GM23338 (cell line): ENCODE data around the gene RIPOR3. TPM values are rescaled to one million over a fixed set of nuclear protein-coding genes. Genes with fewer than 3 reads are reported as not detected.

ENCODE experiments used
- CREB1 ChIP-seq: fragments of 250-450 bp; sonication (Bioruptor Pico); IDR thresholded peaks from 2 replicates; pipeline ENCODE4 v1.5.0; 2020; ENCODE audit warnings: low read depth, mild to moderate bottlenecking, moderate library complexity
- EZH2 ChIP-seq: fragments of 200-600 bp; sonication (generic); IDR thresholded peaks from one replicate; pipeline ENCODE4 v1.8.0; 2017; ENCODE audit warnings: antibody characterized with exemption, mild to moderate bottlenecking, low read depth; ENCODE audit not compliant: unreplicated experiment
- JUNB ChIP-seq: IDR thresholded peaks from one replicate; pipeline ENCODE4 v1.6.1; 2016; ENCODE audit warnings: antibody characterized with exemption; ENCODE audit not compliant: unreplicated experiment
- POLR2AphosphoS5 ChIP-seq: IDR thresholded peaks from 2 replicates; pipeline ENCODE4 v1.6.1; 2016; ENCODE audit warnings: antibody characterized with exemption, low read depth
- ZNF462 ChIP-seq: fragments of 250-450 bp; sonication (Bioruptor Pico); IDR thresholded peaks from 2 replicates; pipeline ENCODE4 v1.5.0; 2020; ENCODE audit warnings: mild to moderate bottlenecking, moderate library complexity
- polyA plus RNA-seq: library from polyadenylated mRNA; unstranded; fragments of >200 nt; fragmentation: Nextera tagmentation; extraction: Ambion mirVana; gene quantifications from 2 replicates; pipeline ENCODE4 v1.2.1, GENCODE V29; 2016
- total RNA-seq: library from RNA; depleted of rRNA; stranded (reverse); fragments of >200 nt; shearing (Covaris generic); gene quantifications from 2 replicates; pipeline ENCODE4 v1.2.3, GENCODE V29; 2014
- TF ChIP-seq, protein P1 (sequence below): IDR thresholded peaks from one replicate; pipeline ENCODE4 v1.6.1; 2018; ENCODE audit warnings: antibody characterized with exemption; ENCODE audit not compliant: unreplicated experiment

Gene RIPOR3
- total and polyA plus RNA-seq, 2 experiments from 2014 or later, result 4.9 to 6.3 TPM

DNA sequence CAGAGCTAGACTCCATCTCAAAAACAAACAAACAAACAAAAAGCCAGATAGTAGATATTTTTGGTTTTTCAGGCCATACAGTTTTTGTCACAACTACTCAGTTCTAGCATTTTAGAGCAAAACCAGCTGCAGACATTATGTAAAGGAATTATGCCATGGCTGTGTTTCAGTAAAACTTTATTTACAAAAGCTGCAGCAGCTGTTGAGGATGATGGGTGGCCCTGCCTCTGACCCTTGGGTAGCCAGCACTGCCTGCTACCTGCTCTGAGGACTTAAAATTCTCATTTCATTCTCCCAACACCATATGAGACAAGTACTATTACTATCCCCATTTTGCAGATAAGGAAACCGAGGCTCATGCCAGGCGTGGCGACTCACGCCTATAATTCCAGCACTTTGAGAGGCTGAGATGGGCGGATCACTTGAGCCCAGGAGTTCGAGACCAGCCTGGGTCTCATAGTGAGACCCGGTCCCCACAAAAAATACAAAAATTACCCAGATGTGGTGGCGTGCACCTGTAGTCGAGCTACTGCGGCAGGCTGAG is 56.3 kb downstream of the RIPOR3 start (continued):
- TF ChIP-seq, protein P1, sequence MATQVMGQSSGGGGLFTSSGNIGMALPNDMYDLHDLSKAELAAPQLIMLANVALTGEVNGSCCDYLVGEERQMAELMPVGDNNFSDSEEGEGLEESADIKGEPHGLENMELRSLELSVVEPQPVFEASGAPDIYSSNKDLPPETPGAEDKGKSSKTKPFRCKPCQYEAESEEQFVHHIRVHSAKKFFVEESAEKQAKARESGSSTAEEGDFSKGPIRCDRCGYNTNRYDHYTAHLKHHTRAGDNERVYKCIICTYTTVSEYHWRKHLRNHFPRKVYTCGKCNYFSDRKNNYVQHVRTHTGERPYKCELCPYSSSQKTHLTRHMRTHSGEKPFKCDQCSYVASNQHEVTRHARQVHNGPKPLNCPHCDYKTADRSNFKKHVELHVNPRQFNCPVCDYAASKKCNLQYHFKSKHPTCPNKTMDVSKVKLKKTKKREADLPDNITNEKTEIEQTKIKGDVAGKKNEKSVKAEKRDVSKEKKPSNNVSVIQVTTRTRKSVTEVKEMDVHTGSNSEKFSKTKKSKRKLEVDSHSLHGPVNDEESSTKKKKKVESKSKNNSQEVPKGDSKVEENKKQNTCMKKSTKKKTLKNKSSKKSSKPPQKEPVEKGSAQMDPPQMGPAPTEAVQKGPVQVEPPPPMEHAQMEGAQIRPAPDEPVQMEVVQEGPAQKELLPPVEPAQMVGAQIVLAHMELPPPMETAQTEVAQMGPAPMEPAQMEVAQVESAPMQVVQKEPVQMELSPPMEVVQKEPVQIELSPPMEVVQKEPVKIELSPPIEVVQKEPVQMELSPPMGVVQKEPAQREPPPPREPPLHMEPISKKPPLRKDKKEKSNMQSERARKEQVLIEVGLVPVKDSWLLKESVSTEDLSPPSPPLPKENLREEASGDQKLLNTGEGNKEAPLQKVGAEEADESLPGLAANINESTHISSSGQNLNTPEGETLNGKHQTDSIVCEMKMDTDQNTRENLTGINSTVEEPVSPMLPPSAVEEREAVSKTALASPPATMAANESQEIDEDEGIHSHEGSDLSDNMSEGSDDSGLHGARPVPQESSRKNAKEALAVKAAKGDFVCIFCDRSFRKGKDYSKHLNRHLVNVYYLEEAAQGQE, result no peak
- TF ChIP-seq EZH2 (no peak), JUNB (no peak), POLR2AphosphoS5 (no peak), CREB1 (CRISPR knock-in tag) (no peak), ZNF462 (CRISPR knock-in tag) (no peak)
